Stimulated activated CD4-positive, alpha-beta T cell treated with anti-CD3 and anti-CD28 coated beads, Interleukin-4, amount 100 ng/mL, for 1 hour (primary cell): ENCODE data around the gene SEMA3E.
"Not testable (repeated sequence)": the region's sequence is repeated elsewhere in the genome, so short reads cannot be mapped to it uniquely, and the experiment has no call there.

Experiments used
- DNase-seq: peaks from one replicate; pipeline ENCODE4 v3.0.0-alpha.2; 2020

The SEMA3E gene

GRCh38 chr7:83484826-83485225 is 164.1 kb downstream of the SEMA3E start:
- no peak for DNase-seq

- DNase-seq, result no peak
Observed at GRCh38 chr7:83484266-83484665, 164.7 kb downstream of the SEMA3E start.

DNA sequence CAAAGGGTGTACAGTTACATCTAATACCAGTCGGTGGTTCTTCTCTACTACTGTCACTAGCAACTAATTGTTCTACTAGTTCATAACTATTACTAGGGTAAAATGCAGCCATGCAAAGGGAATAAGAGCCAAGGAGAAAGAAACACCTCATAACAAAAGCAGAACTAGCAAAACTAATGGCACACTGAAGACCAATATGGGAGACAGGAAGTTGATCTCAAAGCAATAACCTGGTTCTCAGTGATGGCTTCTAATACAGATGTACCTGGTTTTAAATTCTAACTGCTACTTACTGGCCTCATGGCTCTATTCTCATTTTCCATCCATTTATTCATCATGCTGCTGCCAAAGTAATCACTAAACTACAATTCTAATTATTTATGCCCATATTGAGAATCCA is 170.3 kb downstream of the SEMA3E start:
- no peak for DNase-seq

- no peak for DNase-seq
Observed at GRCh38 chr7:83476511-83477050, 172.4 kb downstream of the SEMA3E start.

- no peak for DNase-seq
Observed at GRCh38 chr7:83475420-83475819, 173.5 kb downstream of the SEMA3E start.

DNA sequence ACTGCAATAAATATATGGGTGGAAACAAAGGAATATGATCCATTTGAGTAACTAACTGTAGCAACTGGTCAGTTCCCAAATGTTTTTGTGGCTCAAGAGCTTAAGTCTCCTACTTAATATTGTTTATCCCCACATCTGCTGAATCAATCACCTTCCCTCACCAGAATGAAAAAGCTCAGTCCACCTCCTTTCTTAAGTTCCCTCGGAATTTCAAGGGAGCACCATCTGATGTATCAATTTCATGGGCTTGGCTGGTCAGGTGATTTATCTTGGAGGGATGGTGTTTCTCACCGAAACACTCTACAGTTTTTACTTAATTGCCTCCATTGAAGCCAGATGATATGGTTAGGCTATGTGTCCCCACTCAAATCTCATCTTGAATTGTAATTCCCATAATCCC is 176.6 kb downstream of the SEMA3E start:
- DNase-seq, result no peak

DNA sequence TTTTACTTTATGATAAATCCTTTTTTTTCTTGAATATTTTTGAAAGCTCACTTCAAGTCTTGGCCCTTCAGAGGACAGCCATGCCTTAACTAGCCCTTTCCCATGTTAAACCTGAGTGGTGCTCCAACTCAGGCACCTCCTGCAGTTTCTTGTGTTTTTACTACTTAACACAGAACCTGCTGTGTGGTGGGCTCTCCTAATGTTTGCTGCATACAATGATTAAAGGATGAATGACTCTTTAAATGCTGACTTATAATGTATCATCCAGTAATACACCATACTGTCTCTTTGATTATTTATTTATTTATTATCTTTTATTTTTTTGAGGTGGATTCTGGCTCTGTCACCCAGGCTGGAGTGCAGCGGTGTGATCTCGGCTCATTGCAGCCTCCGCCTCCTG is 179.4 kb downstream of the SEMA3E start:
- DNase-seq, result no peak

- no peak for DNase-seq
Observed at GRCh38 chr7:83469076-83469475, 179.9 kb downstream of the SEMA3E start.

DNA sequence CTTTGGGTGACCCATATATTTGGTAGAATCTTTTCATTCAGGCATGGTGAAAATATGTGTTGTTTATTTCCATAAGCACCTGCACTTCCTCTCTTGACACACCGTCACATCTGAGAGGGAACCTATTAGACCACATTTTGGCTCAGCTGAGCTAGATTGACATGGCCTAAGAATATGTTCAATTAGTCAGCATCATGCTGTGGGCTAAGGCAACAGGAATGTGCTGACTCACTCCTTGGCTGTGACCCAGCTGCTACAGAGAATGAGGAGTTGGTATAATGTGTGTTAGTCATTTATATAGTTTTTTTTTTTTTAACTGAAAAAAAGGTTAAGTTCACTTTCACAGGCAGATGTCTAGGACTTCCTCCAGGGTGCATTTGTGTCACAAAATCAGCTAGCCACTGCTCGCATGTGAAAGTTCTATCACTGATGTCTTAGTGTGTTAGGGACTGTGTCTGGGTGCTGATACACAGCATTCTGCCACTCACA is 180.6 kb downstream of the SEMA3E start:
- DNase-seq, result peak; percentile 3

GRCh38 chr7:83467493-83467892 is 181.4 kb downstream of the SEMA3E start:
- no peak for DNase-seq

DNA sequence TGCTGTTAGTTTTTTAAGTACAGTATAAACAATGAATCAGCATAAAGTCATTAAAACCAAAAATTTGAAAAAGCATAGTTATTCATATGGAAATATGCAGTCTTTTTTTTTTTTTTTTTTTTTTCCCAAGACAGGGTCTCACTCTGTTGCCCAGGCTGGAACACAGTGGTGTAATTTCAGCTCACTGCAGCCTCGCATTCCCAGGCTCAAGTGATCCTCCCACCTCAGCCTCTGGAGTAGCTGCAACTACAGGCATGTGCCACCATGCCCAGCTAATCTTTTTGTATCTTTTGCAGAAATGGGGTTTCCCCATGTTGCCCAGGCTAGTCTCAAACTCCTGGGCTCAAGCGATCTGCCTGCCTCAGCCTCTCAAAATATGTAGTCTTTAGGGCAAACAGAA is 182.0 kb downstream of the SEMA3E start:
- no peak for DNase-seq

- DNase-seq, result no peak
Observed at GRCh38 chr7:83466187-83466923, 182.6 kb downstream of the SEMA3E start.

- no peak for DNase-seq
Observed at GRCh38 chr7:83465643-83466042, 183.3 kb downstream of the SEMA3E start.

DNA sequence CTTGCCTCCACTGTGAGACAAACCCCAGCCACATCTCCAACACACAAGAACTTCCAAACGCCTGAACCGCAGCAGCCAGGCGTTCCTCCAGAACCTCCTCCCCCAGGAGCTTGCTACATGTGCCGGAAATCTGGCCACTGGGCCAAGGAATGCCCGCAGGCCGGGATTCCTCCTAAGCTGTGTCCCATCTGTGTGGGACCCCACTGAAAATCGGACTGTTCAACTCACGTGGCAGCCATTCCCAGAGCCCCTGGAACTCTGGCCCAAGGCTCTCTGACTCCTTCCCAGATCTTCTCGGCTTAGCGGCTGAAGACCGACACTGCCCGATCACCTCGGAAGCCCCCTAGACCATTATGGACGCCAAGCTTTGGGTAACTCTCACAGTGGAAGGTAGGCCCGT is 187.1 kb downstream of the SEMA3E start:
- DNase-seq, result not testable (repeated sequence)

DNA sequence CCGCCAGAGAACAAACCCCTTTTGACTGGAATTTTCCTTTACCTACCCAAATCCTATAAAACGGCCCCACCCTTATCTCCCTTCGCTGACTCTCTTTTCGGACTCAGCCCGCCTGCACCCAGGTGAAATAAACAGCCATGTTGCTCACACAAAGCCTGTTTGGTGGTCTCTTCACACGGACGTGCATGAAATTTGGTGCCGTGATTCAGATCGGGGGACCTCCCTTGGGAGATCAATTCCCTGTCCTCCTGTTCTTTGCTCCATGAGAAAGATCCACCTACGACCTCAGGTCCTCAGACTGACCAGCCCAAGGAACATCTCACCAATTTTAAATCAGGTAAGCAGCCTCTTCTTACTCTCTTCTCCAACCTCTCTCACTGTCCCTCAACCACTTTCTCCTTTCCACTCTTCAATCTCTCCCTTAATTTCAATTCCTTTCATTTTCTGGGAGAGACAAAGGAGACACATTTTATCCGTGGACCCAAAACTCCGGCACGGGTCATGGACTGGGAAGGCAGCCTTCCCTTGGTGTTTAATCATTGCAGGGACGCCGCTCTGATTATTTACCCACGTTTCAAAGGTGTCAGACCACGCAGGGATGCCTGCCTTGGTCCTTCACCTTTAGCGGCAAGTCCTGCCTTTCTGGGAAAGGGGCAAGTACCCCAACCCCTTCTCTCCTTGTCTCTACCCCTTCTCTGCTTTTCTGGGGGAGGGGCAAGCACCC is 188.8 kb downstream of the SEMA3E start:
- not testable (repeated sequence) for DNase-seq

GRCh38 chr7:83459101-83459929 is 189.6 kb downstream of the SEMA3E start:
- not testable (repeated sequence) for DNase-seq

GRCh38 chr7:83457022-83457892 is 191.7 kb downstream of the SEMA3E start:
- DNase-seq, result no peak

- no peak for DNase-seq
Observed at GRCh38 chr7:83456413-83456812, 192.5 kb downstream of the SEMA3E start.

- no peak for DNase-seq
Observed at GRCh38 chr7:83455612-83456011, 193.3 kb downstream of the SEMA3E start.

DNA sequence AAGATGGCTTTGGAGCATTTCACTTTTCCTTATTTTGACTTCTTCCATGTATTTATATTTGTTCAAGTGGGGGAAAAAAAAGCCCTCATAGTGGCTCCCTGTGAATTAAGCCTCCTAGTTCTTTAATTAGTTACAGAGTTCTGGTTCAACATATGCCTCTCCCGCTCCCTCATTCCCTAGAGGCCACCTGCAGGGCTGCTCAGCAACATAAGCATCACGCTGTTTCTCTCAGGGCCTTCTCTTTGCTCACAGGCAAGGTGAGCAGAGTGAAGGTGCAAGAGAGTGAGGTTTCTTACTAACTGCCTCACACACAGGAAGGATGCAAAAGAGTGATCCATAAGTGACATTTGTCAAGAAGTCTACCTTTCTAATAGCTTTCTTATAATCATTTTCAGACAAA is 196.7 kb downstream of the SEMA3E start:
- DNase-seq, result no peak

- DNase-seq, result no peak
Observed at GRCh38 chr7:83451501-83452045, 197.4 kb downstream of the SEMA3E start.

DNA sequence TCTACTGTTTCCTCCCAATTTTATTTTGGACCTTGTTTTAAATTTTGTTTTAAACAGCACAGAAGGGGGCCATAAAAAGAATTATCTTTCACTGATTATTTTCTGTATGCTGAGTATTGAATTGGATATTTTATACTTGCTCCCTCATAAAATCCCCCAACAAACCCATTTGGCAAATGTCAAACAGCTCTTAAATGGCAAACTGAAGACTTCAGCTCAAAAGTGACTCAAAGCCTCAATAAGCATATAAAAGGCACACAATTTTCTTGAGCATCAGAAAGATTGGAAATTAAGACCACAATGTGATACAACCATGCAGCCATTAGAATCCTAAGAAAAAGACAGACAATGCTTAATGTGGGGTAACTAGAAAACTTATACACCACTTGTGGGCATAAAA is 199.2 kb downstream of the SEMA3E start:
- DNase-seq, result no peak
